Body of pancreas (tissue), 4 donors: ENCODE results near the gene DTNA.

Source experiments
- POLR2A ChIP-seq, 3 donors: fragments of 450-650 bp; IDR thresholded peaks; one replicate each; pipeline ENCODE4 v1.6.1; 2016; ENCODE audit warnings: antibody characterized with exemption in 3 of 3, mild to moderate bottlenecking in 2 of 3
- TF ChIP-seq, protein P1 (sequence below), 7 experiments: fragments of 450-650 bp in 4 of 7; fragments of 200-600 bp in 3 of 7; sonication (generic) in 3 of 7; IDR thresholded peaks; one replicate each; pipeline ENCODE4 v1.5.1; 2016 to 2019; ENCODE audit warnings: antibody characterized with exemption in 7 of 7

- TF ChIP-seq, protein P1, sequence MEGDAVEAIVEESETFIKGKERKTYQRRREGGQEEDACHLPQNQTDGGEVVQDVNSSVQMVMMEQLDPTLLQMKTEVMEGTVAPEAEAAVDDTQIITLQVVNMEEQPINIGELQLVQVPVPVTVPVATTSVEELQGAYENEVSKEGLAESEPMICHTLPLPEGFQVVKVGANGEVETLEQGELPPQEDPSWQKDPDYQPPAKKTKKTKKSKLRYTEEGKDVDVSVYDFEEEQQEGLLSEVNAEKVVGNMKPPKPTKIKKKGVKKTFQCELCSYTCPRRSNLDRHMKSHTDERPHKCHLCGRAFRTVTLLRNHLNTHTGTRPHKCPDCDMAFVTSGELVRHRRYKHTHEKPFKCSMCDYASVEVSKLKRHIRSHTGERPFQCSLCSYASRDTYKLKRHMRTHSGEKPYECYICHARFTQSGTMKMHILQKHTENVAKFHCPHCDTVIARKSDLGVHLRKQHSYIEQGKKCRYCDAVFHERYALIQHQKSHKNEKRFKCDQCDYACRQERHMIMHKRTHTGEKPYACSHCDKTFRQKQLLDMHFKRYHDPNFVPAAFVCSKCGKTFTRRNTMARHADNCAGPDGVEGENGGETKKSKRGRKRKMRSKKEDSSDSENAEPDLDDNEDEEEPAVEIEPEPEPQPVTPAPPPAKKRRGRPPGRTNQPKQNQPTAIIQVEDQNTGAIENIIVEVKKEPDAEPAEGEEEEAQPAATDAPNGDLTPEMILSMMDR (IDR thresholded peaks at IDR 0.05): no peak
- no peak for TF ChIP-seq POLR2A (IDR thresholded peaks at IDR 0.05)
These were observed 108.0 kb downstream of the DTNA start for GRCh38 chr18:34818064-34818463.
